Uterus (tissue), 4 donors: ENCODE results near the gene THRSP. TPM values are rescaled to one million over a fixed set of nuclear protein-coding genes. Genes with fewer than 3 reads are reported as not detected.

ENCODE experiments used
- DNase-seq, 2 donors: peaks; one replicate each; pipeline ENCODE4 v3.0.0-alpha.2; 2019 to 2020
- H3K27ac ChIP-seq, 2 donors: fragments of 200-600 bp; sonication (generic); 1 replicate in 1 of 2; 2 replicates in 1 of 2; pipeline ENCODE4 v1.5.1; 2016 to 2018
- H3K27me3 ChIP-seq, 2 donors: fragments of 200-600 bp; sonication (generic); one replicate each; pipeline ENCODE4 v1.5.1; 2018 to 2019; ENCODE audit warnings: control low read depth in 1 of 2
- H3K36me3 ChIP-seq, 2 donors: fragments of 200-600 bp; sonication (generic); one replicate each; pipeline ENCODE4 v1.5.1; 2019; ENCODE audit warnings: control low read depth in 1 of 2
- H3K4me1 ChIP-seq, 2 donors: fragments of 200-600 bp; sonication (generic); one replicate each; pipeline ENCODE4 v1.5.1; 2018 to 2019; ENCODE audit warnings: control low read depth in 1 of 2
- H3K4me3 ChIP-seq, 2 donors: fragments of 200-600 bp; sonication (generic); 1 replicate in 1 of 2; 2 replicates in 1 of 2; pipeline ENCODE4 v1.5.1; 2018 to 2019; ENCODE audit warnings: mild to moderate bottlenecking in 1 of 2
- H3K9me3 ChIP-seq, 2 donors: fragments of 200-600 bp; sonication (generic); one replicate each; pipeline ENCODE4 v1.5.1; 2019; ENCODE audit warnings: control low read depth in 1 of 2
- CTCF ChIP-seq, 4 experiments: fragments of 200-600 bp in 2 of 4; fragments of 450-650 bp in 2 of 4; sonication (generic) in 2 of 4; IDR thresholded peaks; one replicate each; pipeline ENCODE4 v1.5.1; 2016 to 2019; ENCODE audit warnings: antibody characterized with exemption in 4 of 4, mild to moderate bottlenecking in 2 of 4, moderate library complexity in 1 of 4
- POLR2A ChIP-seq, 2 donors: fragments of 450-650 bp; IDR thresholded peaks; one replicate each; pipeline ENCODE4 v1.6.1; 2016; ENCODE audit warnings: antibody characterized with exemption in 2 of 2, mild to moderate bottlenecking in 1 of 2, moderate library complexity in 1 of 2
- intact Hi-C: fragments of 100-400 bp; cut with DNase I; formaldehyde crosslinking; loops from one replicate; pipeline ENCODE4 v1.15.1; 2023; ENCODE audit warnings: low total_unique reads
- total RNA-seq, 4 donors: library from RNA; depleted of rRNA in 3 of 4; stranded (reverse); fragments of >200 nt in 3 of 4; gene quantifications; one replicate each; pipeline versions ENCODE4 v1.1.0 to v1.2.4, GENCODE V29; 2014 to 2023
- donor health status: DM: yes; HTN: yes; CAD: no.

The THRSP gene
- total RNA-seq, 4 donors from 2014 or later: not detected

DNA sequence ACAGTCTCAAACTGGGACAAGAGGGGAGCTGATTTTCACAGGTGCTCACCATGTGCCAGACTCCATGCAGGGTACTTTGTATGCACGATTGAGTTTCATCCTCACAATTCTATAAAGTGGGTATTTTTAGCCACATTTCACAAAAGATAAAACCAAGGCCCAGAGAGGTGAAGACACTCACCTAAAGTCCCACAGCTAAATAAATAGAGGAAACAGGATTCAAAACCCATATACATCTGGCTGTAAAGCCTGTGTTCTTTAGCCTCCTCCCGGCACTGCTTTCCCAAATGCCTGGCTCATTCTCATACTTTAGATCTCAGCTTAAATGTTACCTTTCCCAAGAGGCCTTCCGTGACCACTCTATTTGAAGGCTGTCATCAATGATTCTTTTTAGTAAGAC lies 27.3 kb upstream of the THRSP start:
- no peaks in the 10 kb centered on the region for H3K36me3 ChIP-seq
- H3K9me3 ChIP-seq: no peaks in the 10 kb centered on the region
- no peaks in the 10 kb centered on the region for H3K4me1 ChIP-seq
- no peak overlapping the region for H3K4me3 ChIP-seq
- DNase-seq: no peak
- TF ChIP-seq POLR2A (IDR thresholded peaks at IDR 0.05): no peak
- no peak for TF ChIP-seq CTCF (IDR thresholded peaks at IDR 0.05)
- H3K27ac ChIP-seq: no peak overlapping the region
- intact Hi-C loops: no loop called here
- H3K27me3 ChIP-seq: no peaks in the 10 kb centered on the region

DNA sequence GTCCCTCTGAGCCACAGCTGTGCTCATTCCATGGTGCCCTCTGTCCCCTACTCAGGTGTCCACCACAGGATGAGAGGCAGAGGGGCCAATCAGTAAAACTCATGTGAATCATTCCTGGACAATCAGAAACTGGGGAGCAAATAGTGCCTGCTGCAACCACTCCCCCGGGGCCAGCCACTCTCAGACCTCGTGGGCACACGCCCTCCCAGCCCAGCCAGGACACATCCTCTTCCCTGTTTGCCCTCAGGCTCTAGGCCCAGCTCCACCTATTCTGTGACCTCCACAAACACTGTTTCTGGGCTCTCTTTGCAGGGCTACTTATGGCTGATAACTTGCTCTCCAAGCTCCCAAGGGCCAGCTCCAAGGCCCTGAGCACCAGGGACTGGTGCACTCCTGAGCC lies 26.6 kb upstream of the THRSP start:
- Histone ChIP-seq H3K36me3 (no peaks in the 10 kb centered on the region), H3K4me3 (no peak overlapping the region), H3K27ac (no peak overlapping the region), H3K27me3 (no peaks in the 10 kb centered on the region), H3K9me3 (no peaks in the 10 kb centered on the region), H3K4me1 (no peaks in the 10 kb centered on the region)
- no peak for DNase-seq
- intact Hi-C loops: no loop called here
- no peak for TF ChIP-seq POLR2A (IDR thresholded peaks at IDR 0.05)
- no peak for TF ChIP-seq CTCF (IDR thresholded peaks at IDR 0.05)

DNA sequence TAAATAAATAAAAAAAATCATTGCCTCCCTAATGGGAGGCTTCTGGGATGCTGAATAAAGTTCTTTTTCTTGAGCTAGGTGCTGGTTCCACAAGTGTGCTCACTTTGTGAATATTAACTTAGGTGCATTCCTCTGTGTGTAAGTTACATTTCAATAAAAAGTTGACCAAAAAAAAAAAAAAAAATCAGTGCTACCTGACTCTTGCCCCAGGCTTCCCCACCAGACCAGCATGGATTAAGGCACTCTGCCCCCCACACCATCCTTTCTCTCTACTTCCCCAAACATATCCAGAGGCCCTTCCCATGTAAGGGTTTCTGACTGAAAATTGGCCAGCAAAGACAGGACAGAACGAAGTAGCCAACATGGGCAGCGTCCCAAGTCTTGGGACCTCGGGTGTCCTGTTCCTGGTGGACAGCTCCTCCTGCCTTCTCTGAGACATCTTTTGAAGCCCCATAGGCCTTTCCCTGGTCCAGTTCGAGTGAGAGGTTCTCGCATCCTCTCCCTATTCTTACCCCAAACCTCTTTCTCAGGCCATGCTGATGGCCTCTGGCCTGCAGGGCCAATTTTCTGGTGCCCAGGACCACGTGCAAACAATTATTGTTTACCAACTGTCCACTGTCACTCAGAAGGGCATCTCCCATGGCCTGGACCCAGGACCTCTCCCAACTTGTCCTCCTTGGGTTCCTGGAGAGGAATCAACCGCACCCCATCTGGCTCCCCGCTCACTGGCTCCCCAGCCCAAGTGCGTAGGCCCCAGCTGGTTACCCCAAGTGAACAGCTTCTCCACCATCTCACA lies 25.6 kb upstream of the THRSP start:
- intact Hi-C loops: no loop called here
- no peak overlapping the region for H3K27ac ChIP-seq

DNA sequence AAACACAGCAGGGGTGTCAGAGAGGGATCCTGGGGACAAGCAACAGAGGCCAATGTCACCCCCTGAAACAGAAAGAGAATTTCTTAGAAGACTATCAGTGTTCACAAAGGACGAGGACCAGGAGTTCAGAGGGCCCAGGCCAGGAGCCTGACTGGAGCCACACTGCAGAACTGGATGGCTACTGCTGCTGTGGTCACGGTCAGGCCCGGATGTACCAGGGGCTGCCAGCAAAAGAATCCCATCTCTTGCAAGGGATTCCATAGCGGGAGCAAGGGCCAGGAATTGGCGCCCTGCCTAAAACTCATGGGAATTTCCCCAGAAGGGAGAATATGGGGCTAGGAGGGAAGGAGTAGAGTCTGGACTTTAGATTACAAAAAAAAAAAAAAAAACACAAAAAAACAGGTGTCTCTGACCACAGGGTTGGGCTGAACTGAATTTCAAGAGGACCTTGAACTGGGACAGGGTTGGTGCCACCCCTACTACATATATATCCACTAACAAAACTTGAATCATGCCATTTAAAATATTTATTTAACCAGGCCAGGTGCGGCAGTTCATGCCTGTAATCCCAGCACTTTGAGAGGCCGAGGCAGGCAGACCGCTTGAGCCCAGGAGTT lies 24.9 kb upstream of the THRSP start:
- intact Hi-C loops: no loop called here
- no peaks in the 10 kb centered on the region for H3K9me3 ChIP-seq
- no peaks in the 10 kb centered on the region for H3K36me3 ChIP-seq
- H3K27me3 ChIP-seq: no peaks in the 10 kb centered on the region
- H3K4me3 ChIP-seq: no peak overlapping the region
- TF ChIP-seq CTCF (IDR thresholded peaks at IDR 0.05) (no peak), POLR2A (IDR thresholded peaks at IDR 0.05) (no peak)
- H3K27ac ChIP-seq: no peak overlapping the region
- H3K4me1 ChIP-seq: no peaks in the 10 kb centered on the region
- no peak for DNase-seq

More for the DNA sequence above, 25.6 kb upstream of the THRSP start:
- DNase-seq: no peak
- no peaks in the 10 kb centered on the region for H3K4me1 ChIP-seq
- TF ChIP-seq POLR2A (IDR thresholded peaks at IDR 0.05) (no peak), CTCF (IDR thresholded peaks at IDR 0.05) (no peak)
- H3K36me3 ChIP-seq: no peaks in the 10 kb centered on the region
- H3K9me3 ChIP-seq: no peaks in the 10 kb centered on the region
- no peak overlapping the region for H3K4me3 ChIP-seq
- H3K27me3 ChIP-seq: no peaks in the 10 kb centered on the region

GRCh38 chr11:78039391-78039918 lies 24.2 kb upstream of the THRSP start:
- Histone ChIP-seq H3K27ac (peak overlapping the region; percentile 70 to 71), H3K9me3 (no peaks in the 10 kb centered on the region), H3K27me3 (no peaks in the 10 kb centered on the region), H3K36me3 (no peaks in the 10 kb centered on the region), H3K4me1 (no peaks in the 10 kb centered on the region), H3K4me3 (no peak overlapping the region)
- intact Hi-C loops: no loop called here
- no peak for DNase-seq
- no peak for TF ChIP-seq POLR2A (IDR thresholded peaks at IDR 0.05)
- no peak for TF ChIP-seq CTCF (IDR thresholded peaks at IDR 0.05)
